Hepatocyte (in vitro differentiated cells): ENCODE measurements around the gene BTG3. TPM values are rescaled to one million over a fixed set of nuclear protein-coding genes. Genes with fewer than 3 reads are reported as not detected.

Experiments used
- DNase-seq: peaks from one replicate; pipeline ENCODE4 v3.0.0-alpha.2; 2016; ENCODE audit warnings: low spot score
- H2AFZ ChIP-seq: fragments of 200-600 bp; sonication (generic); 2 replicates; pipeline ENCODE4 v1.6.0; 2016; ENCODE audit warnings: antibody characterized with exemption, mild to moderate bottlenecking
- H3K27ac ChIP-seq: fragments of 200-600 bp; sonication (generic); 2 replicates; pipeline ENCODE4 v1.5.1; 2016; ENCODE audit warnings: mild to moderate bottlenecking
- H3K27me3 ChIP-seq: fragments of 200-600 bp; sonication (generic); 2 replicates; pipeline ENCODE4 v1.6.1; 2016
- H3K36me3 ChIP-seq: fragments of 200-600 bp; sonication (generic); replicated peaks from 2 replicates; pipeline ENCODE4 v1.5.1; 2016; ENCODE audit warnings: low read depth; ENCODE audit not compliant: insufficient read depth
- H3K4me1 ChIP-seq: fragments of 200-600 bp; sonication (generic); 2 replicates; pipeline ENCODE4 v1.5.1; 2016; ENCODE audit warnings: mild to moderate bottlenecking, moderate library complexity; ENCODE audit not compliant: insufficient read depth
- H3K4me2 ChIP-seq: fragments of 200-600 bp; sonication (generic); 2 replicates; pipeline ENCODE4 v1.6.0; 2016
- H3K4me3 ChIP-seq: fragments of 200-600 bp; sonication (generic); 2 replicates; pipeline ENCODE4 v1.5.1; 2016; ENCODE audit warnings: mild to moderate bottlenecking
- H3K79me2 ChIP-seq: fragments of 200-600 bp; sonication (generic); 2 replicates; pipeline ENCODE4 v1.6.0; 2017; ENCODE audit warnings: mild to moderate bottlenecking
- H3K9me2 ChIP-seq: fragments of 200-600 bp; sonication (generic); replicated peaks from 2 replicates; pipeline ENCODE4 v1.6.0; 2017; ENCODE audit warnings: mild to moderate bottlenecking; ENCODE audit not compliant: insufficient read depth
- H3K9me3 ChIP-seq: fragments of 200-600 bp; sonication (generic); 2 replicates; pipeline ENCODE4 v1.5.1; 2016; ENCODE audit warnings: low read depth, mild to moderate bottlenecking
- H4K20me1 ChIP-seq: fragments of 200-600 bp; sonication (generic); 2 replicates; pipeline ENCODE4 v1.6.0; 2016; ENCODE audit warnings: mild to moderate bottlenecking; ENCODE audit not compliant: insufficient read depth, poor library complexity, severe bottlenecking
- EZH2 ChIP-seq: fragments of 200-600 bp; sonication (generic); IDR thresholded peaks from 2 replicates; pipeline ENCODE4 v1.6.1; 2016; ENCODE audit warnings: antibody characterized with exemption, mild to moderate bottlenecking, borderline replicate concordance
- EZH2phosphoT487 ChIP-seq: fragments of 200-600 bp; sonication (generic); IDR thresholded peaks from one replicate; pipeline ENCODE4 v1.6.1; 2018; ENCODE audit warnings: antibody characterized with exemption, mild to moderate bottlenecking, low read depth, moderate library complexity; ENCODE audit not compliant: unreplicated experiment, severe bottlenecking
- whole genome bisulfite sequencing: methylation state at CpG from one replicate; pipeline ENCODE4 v1.1.6; 2016; ENCODE audit warnings: low lambda C conversion rate; ENCODE audit errors: missing lambda C conversion rate; 5-methylcytosine and 5-hydroxymethylcytosine counted together
- polyA plus RNA-seq: library from polyadenylated mRNA; unstranded; fragments of >200 nt; fragmentation: Nextera tagmentation; extraction: Ambion mirVana; gene quantifications from 2 replicates; pipeline ENCODE4 v1.2.1, GENCODE V29; 2016
- total RNA-seq: library from RNA; depleted of rRNA; stranded (reverse); fragments of >200 nt; gene quantifications from 2 replicates; pipeline ENCODE4 v1.2.3, GENCODE V29; 2014
- TF ChIP-seq, protein P1 (sequence below): fragments of 200-600 bp; sonication (generic); IDR thresholded peaks from 2 replicates; pipeline ENCODE4 v1.5.1; 2016; ENCODE audit warnings: antibody characterized with exemption, mild to moderate bottlenecking; ENCODE audit not compliant: poor library complexity

Gene BTG3
- total and polyA plus RNA-seq, 2 experiments from 2014 or later, result 50.7 to 57.0 TPM

DNA sequence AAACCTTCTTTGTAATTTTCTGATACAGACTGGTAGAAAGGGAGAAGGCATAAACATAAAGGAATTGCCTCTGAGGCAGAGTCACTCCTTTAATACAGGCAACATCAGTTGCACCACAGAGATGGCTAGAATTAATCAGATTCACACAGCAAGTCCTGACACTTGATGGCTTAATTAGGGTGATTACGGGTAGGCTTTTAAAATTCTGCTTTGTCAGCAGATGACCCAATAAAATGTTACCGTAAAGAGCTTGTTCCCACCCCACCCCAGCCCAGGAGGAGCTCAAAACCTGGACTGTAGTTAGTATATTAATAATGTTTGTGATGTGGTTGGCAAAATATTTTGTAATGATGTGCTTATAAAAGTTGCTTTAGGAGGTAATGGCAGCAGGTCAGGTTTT lies 9.3 kb upstream of the BTG3 start:
- DNase-seq, result no peak
- TF ChIP-seq, protein P1, sequence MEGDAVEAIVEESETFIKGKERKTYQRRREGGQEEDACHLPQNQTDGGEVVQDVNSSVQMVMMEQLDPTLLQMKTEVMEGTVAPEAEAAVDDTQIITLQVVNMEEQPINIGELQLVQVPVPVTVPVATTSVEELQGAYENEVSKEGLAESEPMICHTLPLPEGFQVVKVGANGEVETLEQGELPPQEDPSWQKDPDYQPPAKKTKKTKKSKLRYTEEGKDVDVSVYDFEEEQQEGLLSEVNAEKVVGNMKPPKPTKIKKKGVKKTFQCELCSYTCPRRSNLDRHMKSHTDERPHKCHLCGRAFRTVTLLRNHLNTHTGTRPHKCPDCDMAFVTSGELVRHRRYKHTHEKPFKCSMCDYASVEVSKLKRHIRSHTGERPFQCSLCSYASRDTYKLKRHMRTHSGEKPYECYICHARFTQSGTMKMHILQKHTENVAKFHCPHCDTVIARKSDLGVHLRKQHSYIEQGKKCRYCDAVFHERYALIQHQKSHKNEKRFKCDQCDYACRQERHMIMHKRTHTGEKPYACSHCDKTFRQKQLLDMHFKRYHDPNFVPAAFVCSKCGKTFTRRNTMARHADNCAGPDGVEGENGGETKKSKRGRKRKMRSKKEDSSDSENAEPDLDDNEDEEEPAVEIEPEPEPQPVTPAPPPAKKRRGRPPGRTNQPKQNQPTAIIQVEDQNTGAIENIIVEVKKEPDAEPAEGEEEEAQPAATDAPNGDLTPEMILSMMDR, result no peak
- TF ChIP-seq EZH2, result no peak
- TF ChIP-seq EZH2phosphoT487, result no peak
- no peaks in the 10 kb centered on the region for H3K27me3 ChIP-seq
- 48% methylated on average over 2 of the region's 2 CpGs for WGBS
- no peak overlapping the region for H3K27ac ChIP-seq
- H3K4me3 ChIP-seq, result no peak overlapping the region
- H2AFZ ChIP-seq, result no peak overlapping the region
- no peaks in the 10 kb centered on the region for H3K9me2 ChIP-seq
- H4K20me1 ChIP-seq, result no peaks in the 10 kb centered on the region
- no peaks in the 10 kb centered on the region for H3K79me2 ChIP-seq
- H3K4me2 ChIP-seq, result no peak overlapping the region
- no peaks in the 10 kb centered on the region for H3K9me3 ChIP-seq
- no peaks in the 10 kb centered on the region for H3K4me1 ChIP-seq
- H3K36me3 ChIP-seq, result no peaks in the 10 kb centered on the region

DNA sequence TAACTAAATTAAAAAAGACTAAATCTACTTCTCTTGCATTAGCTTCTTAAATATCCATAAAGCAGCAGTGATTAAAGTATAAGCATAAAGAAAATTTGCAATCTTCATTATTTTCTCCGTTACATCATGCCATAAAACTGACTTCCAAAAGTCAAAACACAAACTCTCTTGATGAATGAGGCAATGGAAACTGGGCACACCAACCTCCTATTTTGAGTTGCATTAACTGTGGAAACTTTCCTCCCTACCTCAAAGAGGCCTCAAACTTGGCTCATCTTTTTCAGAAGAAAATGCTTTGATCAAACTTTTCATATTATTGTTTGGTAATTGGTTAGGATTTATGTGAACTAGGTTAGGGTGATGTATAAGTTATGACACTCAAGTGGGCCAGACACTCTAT lies 4.1 kb upstream of the BTG3 start:
- peaks cover 5% of the 10 kb centered on the region for H3K79me2 ChIP-seq
- TF ChIP-seq, protein P1, result no peak
- TF ChIP-seq EZH2 (no peak), EZH2phosphoT487 (no peak)
- H3K27me3 ChIP-seq, result no peaks in the 10 kb centered on the region
- no peak for DNase-seq
- no peaks in the 10 kb centered on the region for H3K36me3 ChIP-seq
- H3K9me2 ChIP-seq, result no peaks in the 10 kb centered on the region
- H4K20me1 ChIP-seq, result no peaks in the 10 kb centered on the region
- no peak overlapping the region for H3K4me2 ChIP-seq
- no peak overlapping the region for H2AFZ ChIP-seq
- H3K9me3 ChIP-seq, result no peaks in the 10 kb centered on the region
- H3K27ac ChIP-seq, result no peak overlapping the region
- H3K4me3 ChIP-seq, result no peak overlapping the region
- WGBS, result 78% methylated on average over 1 of the region's 1 CpG
- H3K4me1 ChIP-seq, result no peaks in the 10 kb centered on the region

DNA sequence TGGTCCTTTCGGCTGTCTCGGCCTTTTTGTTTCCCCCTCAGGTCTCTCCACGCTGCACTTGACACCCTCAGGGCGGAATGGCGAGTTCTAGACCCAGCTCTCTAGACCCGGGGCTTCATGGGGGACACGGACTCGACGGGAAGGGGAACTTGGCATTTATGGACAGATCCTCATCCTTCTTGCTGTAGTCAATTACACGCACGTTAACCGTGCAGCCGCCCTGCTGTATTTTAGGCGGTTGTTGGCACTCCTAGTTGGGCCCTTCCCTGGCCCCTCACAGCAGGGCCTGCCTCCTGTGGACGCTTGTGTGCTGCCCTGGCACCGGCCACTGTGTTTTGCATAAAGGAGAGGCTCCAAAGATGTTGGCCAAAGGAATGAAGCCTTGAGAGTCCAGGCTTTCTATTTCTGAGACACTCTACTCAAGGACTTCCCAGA lies 558 bp upstream of the BTG3 start:
- Histone ChIP-seq H3K4me3 (peak overlapping the region; percentile 97), H3K4me2 (peak overlapping the region; percentile 79), H4K20me1 (peaks cover 8% of the 10 kb centered on the region), H3K9me2 (no peaks in the 10 kb centered on the region), H3K4me1 (peaks cover 15% of the 10 kb centered on the region), H3K36me3 (no peaks in the 10 kb centered on the region), H3K9me3 (no peaks in the 10 kb centered on the region), H2AFZ (peak overlapping the region; percentile 96), H3K27me3 (no peaks in the 10 kb centered on the region), H3K79me2 (peaks cover 33% of the 10 kb centered on the region), H3K27ac (peak overlapping the region; percentile 95)
- DNase-seq, result peak; percentile 42
- TF ChIP-seq, protein P1, result no peak
- 38% methylated on average over 16 of the region's 16 CpGs for WGBS

DNA sequence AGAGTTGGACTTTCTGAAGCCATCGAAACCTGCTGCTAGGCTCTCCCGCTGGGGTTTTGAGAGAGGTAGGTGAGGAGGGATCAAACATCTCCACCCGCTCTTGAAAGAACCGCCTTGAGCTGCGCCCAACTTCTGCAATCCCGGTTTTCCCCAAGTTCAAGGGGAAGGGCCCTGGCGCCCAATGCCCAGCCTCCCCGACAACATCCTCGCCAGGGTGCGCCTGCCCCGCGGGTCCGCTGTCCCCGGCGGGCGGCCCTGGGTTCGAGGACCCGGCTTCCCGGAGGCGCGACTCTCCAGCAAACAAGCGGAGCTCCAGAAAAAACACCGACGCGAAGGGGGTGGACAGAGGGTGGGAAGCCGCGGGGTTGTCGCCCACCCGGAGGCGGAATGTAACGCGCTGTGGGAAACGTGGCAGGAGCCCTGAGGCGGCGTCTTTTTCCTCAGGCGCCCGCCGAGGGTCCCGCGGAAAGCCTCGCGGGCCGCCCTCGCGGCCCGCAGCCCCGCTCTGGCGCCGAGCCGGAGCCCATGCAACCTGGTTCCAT lies 607 bp downstream of the BTG3 start:
- 1% methylated on average over 35 of the region's 50 CpGs for WGBS
- DNase-seq, result peak; percentile 63
- peak overlapping the region; percentile 97 for H3K4me3 ChIP-seq
- H3K4me2 ChIP-seq, result peak overlapping the region; percentile 79
- peaks cover 8% of the 10 kb centered on the region for H4K20me1 ChIP-seq
- no peaks in the 10 kb centered on the region for H3K9me3 ChIP-seq
- no peak for TF ChIP-seq EZH2
- no peak for TF ChIP-seq EZH2phosphoT487
- TF ChIP-seq, protein P1, result no peak
- peak overlapping the region; percentile 73 for H2AFZ ChIP-seq
- H3K4me1 ChIP-seq, result peaks cover 20% of the 10 kb centered on the region
- no peaks in the 10 kb centered on the region for H3K9me2 ChIP-seq
- no peaks in the 10 kb centered on the region for H3K27me3 ChIP-seq
- H3K79me2 ChIP-seq, result peaks cover 45% of the 10 kb centered on the region
- no peaks in the 10 kb centered on the region for H3K36me3 ChIP-seq
- peak overlapping the region; percentile 95 for H3K27ac ChIP-seq
